HepG2 (cell line): Measurements from ENCODE around the gene ZMAT2. TPM values are rescaled to one million over a fixed set of nuclear protein-coding genes. Genes with fewer than 3 reads are reported as not detected.

Source experiments
- CHD2 ChIP-seq: IDR thresholded peaks from 2 replicates; pipeline ENCODE4 v1.6.1; 2011; ENCODE audit warnings: low read depth, low read length, improper control_type of control experiment
- MAF1 ChIP-seq: sonication (generic); formaldehyde crosslinking; IDR thresholded peaks from 2 replicates; pipeline ENCODE4 v1.5.0; 2020; ENCODE audit warnings: missing genetic modification reagents, borderline replicate concordance
- NR2F1 ChIP-seq, 2 experiments: fragments of 450-650 bp in 1 of 2; formaldehyde crosslinking in 1 of 2; IDR thresholded peaks; 2 replicates each; pipeline versions ENCODE4 v1.5.0 to v1.6.1; 2016 to 2020; ENCODE audit warnings: mild to moderate bottlenecking in 1 of 2, missing compliant biosample characterization in 1 of 2, missing genetic modification reagents in 1 of 2, moderate library complexity in 1 of 2
- PAWR ChIP-seq: sonication (generic); formaldehyde crosslinking; IDR thresholded peaks from 2 replicates; pipeline ENCODE4 v1.4.0; 2020; ENCODE audit warnings: missing genetic modification reagents, mild to moderate bottlenecking, borderline replicate concordance
- SUZ12 ChIP-seq: fragments of 150-350 bp; IDR thresholded peaks from 2 replicates; pipeline ENCODE4 v1.6.1; 2014; ENCODE audit warnings: low read depth, low read length
- ZFY ChIP-seq: sonication (generic); formaldehyde crosslinking; IDR thresholded peaks from 2 replicates; pipeline ENCODE4 v1.4.0; 2020; ENCODE audit warnings: missing genetic modification reagents
- ZIK1 ChIP-seq: sonication (generic); formaldehyde crosslinking; IDR thresholded peaks from 2 replicates; pipeline ENCODE4 v1.5.0; 2020; ENCODE audit warnings: mild to moderate bottlenecking, low read depth, missing genetic modification reagents, borderline replicate concordance
- ZNF225 ChIP-seq: sonication (generic); formaldehyde crosslinking; IDR thresholded peaks from 2 replicates; pipeline ENCODE4 v1.4.0; 2020; ENCODE audit warnings: mild to moderate bottlenecking, missing genetic modification reagents
- ZNF234 ChIP-seq: sonication (generic); formaldehyde crosslinking; conservative IDR thresholded peaks from 2 replicates; pipeline ENCODE4 v1.5.1; 2020; ENCODE audit warnings: mild to moderate bottlenecking, missing genetic modification reagents
- ZSCAN31 ChIP-seq: sonication (generic); formaldehyde crosslinking; IDR thresholded peaks from 2 replicates; pipeline ENCODE4 v1.5.0; 2020; ENCODE audit warnings: low read depth, mild to moderate bottlenecking, missing genetic modification reagents
- polyA plus RNA-seq, 8 experiments: library from polyadenylated mRNA; depleted of rRNA in 3 of 8; stranded (reverse) in 7 of 8; unstranded in 1 of 8; fragments of >200 nt; fragmentation: Illumina TruSeq in 4 of 8; extraction: Trizol in 4 of 8; gene quantifications; 2 replicates each; pipeline versions ENCODE4 v1.2.1 to v1.2.3, GENCODE V29; 2011 to 2016; ENCODE audit warnings: low read depth in 4 of 8, missing spikeins in 1 of 8, mixed read lengths in 1 of 8; ENCODE audit not compliant: insufficient read depth in 1 of 8
- total RNA-seq, 5 experiments: library from RNA; depleted of rRNA; stranded (reverse); fragments of >200 nt; fragmentation: Illumina TruSeq; extraction: Trizol; gene quantifications; 2 replicates each; pipeline ENCODE4 v1.2.3, GENCODE V29; 2016; ENCODE audit warnings: low read depth in 1 of 5
- TF ChIP-seq, protein P1 (sequence below): sonication (generic); formaldehyde crosslinking; IDR thresholded peaks from 2 replicates; pipeline ENCODE4 v1.4.0; 2020; ENCODE audit warnings: missing genetic modification reagents
- TF ChIP-seq, protein P2 (sequence below): IDR thresholded peaks from 2 replicates; pipeline ENCODE4 v1.6.1; 2016; ENCODE audit warnings: low read depth
- TF ChIP-seq, protein P3 (sequence below): sonication (generic); formaldehyde crosslinking; IDR thresholded peaks from 2 replicates; pipeline ENCODE4 v1.5.1; 2020; ENCODE audit warnings: mild to moderate bottlenecking, missing genetic modification reagents
- TF ChIP-seq, protein P4 (sequence below): sonication (generic); formaldehyde crosslinking; IDR thresholded peaks from 2 replicates; pipeline ENCODE4 v1.9.0; 2021; ENCODE audit warnings: missing genetic modification reagents, borderline replicate concordance
- TF ChIP-seq, protein P5 (sequence below): sonication (generic); formaldehyde crosslinking; IDR thresholded peaks from 2 replicates; pipeline ENCODE4 v1.5.0; 2020; ENCODE audit warnings: missing genetic modification reagents, mild to moderate bottlenecking, borderline replicate concordance

ZMAT2 gene
- total and polyA plus RNA-seq, 2 of the 13 experiments (the other 11 are each of a cell fraction or from before 2014, with no cell fraction given) = 35.4 to 92.8 TPM

DNA sequence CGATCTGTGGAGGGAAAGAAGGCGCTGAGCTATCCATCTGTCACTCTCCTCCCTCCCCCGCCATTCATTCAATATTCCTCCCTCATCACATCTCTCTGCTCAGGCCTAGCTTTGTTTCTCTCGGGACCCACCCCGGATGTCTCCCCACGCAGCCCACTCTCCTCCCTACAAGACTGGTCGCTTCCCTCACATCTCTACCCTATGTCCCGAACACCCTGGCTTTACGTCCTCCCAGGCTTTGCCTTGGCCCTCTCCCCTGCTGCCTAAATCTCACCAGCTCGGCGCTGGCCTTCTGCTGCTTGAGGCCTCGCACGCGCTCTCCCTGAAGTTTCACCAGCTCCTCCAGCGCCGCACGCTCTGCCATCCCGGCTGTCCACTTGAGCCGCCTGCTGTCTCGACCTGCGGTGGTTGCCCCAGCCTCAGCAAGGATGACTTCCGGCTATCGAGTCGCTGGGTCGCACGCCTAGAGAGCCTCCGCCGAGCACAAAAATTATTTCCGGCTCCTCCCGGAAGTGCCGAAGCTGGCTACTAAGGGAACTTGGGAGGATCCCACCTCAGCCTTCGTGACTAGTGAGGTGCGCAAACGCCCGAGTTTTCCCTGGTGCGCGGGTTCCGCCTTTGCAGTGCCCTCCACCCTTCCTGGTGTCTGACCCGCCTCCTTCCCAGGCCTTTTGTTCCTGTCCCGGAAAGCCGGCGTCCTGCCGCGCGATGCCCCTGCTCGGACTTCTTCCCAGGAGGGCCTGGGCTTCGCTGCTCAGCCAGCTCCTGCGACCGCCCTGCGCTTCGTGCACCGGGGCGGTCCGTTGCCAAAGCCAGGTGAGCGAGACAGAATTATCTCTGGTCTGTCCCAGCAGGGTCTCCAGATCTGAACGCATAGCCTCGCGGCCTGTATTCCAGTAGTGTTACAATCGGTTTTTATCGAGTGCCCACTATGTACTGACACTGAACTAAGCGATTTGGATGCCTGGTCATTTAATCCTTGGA, 9.0 kb upstream of the ZMAT2 start, which contains the start of the genes HARS1 and HARS2 (continued):
- TF ChIP-seq, protein P1, sequence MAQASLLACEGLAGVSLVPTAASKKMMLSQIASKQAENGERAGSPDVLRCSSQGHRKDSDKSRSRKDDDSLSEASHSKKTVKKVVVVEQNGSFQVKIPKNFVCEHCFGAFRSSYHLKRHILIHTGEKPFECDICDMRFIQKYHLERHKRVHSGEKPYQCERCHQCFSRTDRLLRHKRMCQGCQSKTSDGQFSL (CRISPR knock-in tag) = no peak; the same call in 1 of the 2 replicates
- TF ChIP-seq ZNF234 (CRISPR knock-in tag) (no peak), ZIK1 (CRISPR knock-in tag) (0 out of 2 replicates have a peak, but pooled peaks have one; percentile 38), ZFY (CRISPR knock-in tag) (peak; percentile 92), CHD2 (peak; percentile 35; the same call in 1 of the 2 replicates), SUZ12 (no peak), NR2F1 (CRISPR knock-in tag; IDR thresholded peaks at IDR 0.05) (no peak), MAF1 (CRISPR knock-in tag) (peak; percentile 84; the same call in 1 of the 2 replicates), ZSCAN31 (CRISPR knock-in tag) (peak; percentile 89; the same call in 1 of the 2 replicates), PAWR (CRISPR knock-in tag) (no peak), ZNF225 (CRISPR knock-in tag) (peak; percentile 12; the same call in 1 of the 2 replicates)
- TF ChIP-seq, protein P2, sequence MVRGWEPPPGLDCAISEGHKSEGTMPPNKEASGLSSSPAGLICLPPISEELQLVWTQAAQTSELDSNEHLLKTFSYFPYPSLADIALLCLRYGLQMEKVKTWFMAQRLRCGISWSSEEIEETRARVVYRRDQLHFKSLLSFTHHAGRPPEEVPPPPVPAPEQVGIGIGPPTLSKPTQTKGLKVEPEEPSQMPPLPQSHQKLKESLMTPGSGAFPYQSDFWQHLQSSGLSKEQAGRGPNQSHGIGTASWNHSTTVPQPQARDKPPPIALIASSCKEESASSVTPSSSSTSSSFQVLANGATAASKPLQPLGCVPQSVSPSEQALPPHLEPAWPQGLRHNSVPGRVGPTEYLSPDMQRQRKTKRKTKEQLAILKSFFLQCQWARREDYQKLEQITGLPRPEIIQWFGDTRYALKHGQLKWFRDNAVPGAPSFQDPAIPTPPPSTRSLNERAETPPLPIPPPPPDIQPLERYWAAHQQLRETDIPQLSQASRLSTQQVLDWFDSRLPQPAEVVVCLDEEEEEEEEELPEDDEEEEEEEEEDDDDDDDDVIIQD (CRISPR knock-in tag) = peak; percentile 60; the same call in 1 of the 2 replicates
- TF ChIP-seq, protein P3, sequence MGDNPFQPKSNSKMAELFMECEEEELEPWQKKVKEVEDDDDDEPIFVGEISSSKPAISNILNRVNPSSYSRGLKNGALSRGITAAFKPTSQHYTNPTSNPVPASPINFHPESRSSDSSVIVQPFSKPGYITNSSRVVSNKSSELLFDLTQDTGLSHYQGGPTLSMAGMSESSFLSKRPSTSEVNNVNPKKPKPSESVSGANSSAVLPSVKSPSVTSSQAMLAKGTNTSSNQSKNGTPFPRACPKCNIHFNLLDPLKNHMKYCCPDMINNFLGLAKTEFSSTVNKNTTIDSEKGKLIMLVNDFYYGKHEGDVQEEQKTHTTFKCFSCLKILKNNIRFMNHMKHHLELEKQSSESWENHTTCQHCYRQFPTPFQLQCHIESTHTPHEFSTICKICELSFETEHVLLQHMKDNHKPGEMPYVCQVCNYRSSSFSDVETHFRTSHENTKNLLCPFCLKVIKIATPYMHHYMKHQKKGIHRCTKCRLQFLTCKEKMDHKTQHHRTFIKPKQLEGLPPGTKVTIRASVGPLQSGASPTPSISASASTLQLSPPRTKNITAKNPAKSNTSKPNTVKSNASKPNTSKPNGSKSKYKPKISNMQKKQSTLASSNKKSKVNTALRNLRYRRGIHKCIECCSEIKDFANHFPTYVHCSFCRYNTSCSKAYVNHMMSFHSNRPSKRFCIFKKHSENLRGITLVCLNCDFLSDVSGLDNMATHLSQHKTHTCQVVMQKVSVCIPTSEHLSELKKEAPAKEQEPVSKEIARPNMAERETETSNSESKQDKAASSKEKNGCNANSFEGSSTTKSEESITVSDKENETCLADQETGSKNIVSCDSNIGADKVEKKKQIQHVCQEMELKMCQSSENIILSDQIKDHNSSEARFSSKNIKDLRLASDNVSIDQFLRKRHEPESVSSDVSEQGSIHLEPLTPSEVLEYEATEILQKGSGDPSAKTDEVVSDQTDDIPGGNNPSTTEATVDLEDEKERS (CRISPR knock-in tag) = peak; percentile 79
- TF ChIP-seq, protein P4, sequence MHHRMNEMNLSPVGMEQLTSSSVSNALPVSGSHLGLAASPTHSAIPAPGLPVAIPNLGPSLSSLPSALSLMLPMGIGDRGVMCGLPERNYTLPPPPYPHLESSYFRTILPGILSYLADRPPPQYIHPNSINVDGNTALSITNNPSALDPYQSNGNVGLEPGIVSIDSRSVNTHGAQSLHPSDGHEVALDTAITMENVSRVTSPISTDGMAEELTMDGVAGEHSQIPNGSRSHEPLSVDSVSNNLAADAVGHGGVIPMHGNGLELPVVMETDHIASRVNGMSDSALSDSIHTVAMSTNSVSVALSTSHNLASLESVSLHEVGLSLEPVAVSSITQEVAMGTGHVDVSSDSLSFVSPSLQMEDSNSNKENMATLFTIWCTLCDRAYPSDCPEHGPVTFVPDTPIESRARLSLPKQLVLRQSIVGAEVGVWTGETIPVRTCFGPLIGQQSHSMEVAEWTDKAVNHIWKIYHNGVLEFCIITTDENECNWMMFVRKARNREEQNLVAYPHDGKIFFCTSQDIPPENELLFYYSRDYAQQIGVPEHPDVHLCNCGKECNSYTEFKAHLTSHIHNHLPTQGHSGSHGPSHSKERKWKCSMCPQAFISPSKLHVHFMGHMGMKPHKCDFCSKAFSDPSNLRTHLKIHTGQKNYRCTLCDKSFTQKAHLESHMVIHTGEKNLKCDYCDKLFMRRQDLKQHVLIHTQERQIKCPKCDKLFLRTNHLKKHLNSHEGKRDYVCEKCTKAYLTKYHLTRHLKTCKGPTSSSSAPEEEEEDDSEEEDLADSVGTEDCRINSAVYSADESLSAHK (CRISPR knock-in tag) = no peak; the same call in 1 of the 2 replicates
- TF ChIP-seq, protein P5, sequence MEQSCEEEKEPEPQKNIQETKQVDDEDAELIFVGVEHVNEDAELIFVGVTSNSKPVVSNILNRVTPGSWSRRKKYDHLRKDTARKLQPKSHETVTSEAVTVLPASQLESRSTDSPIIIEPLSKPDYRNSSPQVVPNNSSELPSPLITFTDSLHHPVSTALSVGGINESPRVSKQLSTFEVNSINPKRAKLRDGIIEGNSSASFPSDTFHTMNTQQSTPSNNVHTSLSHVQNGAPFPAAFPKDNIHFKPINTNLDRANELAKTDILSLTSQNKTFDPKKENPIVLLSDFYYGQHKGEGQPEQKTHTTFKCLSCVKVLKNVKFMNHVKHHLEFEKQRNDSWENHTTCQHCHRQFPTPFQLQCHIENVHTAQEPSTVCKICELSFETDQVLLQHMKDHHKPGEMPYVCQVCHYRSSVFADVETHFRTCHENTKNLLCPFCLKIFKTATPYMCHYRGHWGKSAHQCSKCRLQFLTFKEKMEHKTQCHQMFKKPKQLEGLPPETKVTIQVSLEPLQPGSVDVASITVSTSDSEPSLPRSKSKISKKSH (CRISPR knock-in tag) = peak; percentile 79; the same call in 1 of the 2 replicates
